ENCODE data around the gene MYO5B. TPM values are rescaled to one million over a fixed set of nuclear protein-coding genes. Genes with fewer than 3 reads are reported as not detected.
A peak's percentile ranks its signal among the peaks of the same experiment; 100 is the strongest.

Gene MYO5B
- total RNA-seq, 1 donor from 2014 or later = 6.7 TPM

DNA sequence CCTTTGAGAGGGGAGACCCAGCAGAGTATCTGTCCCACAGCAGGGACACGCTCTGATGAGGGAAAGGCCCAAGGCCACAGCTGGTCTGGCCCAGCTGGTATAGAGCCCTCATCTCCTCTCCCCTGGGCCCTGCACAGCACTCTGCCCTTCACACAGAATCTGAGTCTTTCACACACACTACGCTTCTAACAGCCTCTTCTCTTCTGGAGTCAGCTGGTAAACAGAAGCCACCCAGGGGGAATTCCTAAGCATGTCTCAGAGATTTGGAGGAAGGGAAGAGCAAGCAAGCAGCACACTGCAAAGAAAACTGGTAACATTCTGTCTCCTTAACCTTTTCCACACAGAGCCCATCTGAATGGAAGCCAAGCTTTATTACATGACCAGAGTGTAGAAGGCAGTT is 260.5 kb downstream of the MYO5B start:
- no peak overlapping the region for H3K4me3 ChIP-seq
- H3K9ac ChIP-seq = no peak overlapping the region
- H3K79me2 ChIP-seq (ENCODE audit: low read depth) = no peaks in the 10 kb centered on the region
- H3F3A ChIP-seq (ENCODE audit: low read depth) = no peaks in the 10 kb centered on the region
- Mint-ChIP-seq H3K36me3 (no peaks in the 10 kb centered on the region), H3K4me1 (peaks cover 24% of the 10 kb centered on the region), H3K4me3 (no peak overlapping the region), H3K9me3 (no peaks in the 10 kb centered on the region), H3K27ac (peak overlapping the region; percentile 14), H3K27me3 (ENCODE audit: insufficient read depth, low read depth) (no peaks in the 10 kb centered on the region)
- H3K9me3 ChIP-seq (ENCODE audit: low read depth) = no peaks in the 10 kb centered on the region
- peak overlapping the region; percentile 19 for H2AFZ ChIP-seq (replicated peaks)
- TF ChIP-seq, protein P1, sequence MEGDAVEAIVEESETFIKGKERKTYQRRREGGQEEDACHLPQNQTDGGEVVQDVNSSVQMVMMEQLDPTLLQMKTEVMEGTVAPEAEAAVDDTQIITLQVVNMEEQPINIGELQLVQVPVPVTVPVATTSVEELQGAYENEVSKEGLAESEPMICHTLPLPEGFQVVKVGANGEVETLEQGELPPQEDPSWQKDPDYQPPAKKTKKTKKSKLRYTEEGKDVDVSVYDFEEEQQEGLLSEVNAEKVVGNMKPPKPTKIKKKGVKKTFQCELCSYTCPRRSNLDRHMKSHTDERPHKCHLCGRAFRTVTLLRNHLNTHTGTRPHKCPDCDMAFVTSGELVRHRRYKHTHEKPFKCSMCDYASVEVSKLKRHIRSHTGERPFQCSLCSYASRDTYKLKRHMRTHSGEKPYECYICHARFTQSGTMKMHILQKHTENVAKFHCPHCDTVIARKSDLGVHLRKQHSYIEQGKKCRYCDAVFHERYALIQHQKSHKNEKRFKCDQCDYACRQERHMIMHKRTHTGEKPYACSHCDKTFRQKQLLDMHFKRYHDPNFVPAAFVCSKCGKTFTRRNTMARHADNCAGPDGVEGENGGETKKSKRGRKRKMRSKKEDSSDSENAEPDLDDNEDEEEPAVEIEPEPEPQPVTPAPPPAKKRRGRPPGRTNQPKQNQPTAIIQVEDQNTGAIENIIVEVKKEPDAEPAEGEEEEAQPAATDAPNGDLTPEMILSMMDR (IDR thresholded peaks at IDR 0.05) = no peak
- TF ChIP-seq EZH2phosphoT487 (IDR thresholded peaks at IDR 0.05) = no peak
- no peak for TF ChIP-seq EZH2 (IDR thresholded peaks at IDR 0.05)
- DNase-seq (ENCODE audit: low spot score) = peak; percentile 62
- no peaks in the 10 kb centered on the region for H3K27me3 ChIP-seq
- peak overlapping the region; percentile 7 for H3K4me2 ChIP-seq
- H4K20me1 ChIP-seq (ENCODE audit: low read depth) = no peaks in the 10 kb centered on the region
- H3K27ac ChIP-seq = no peak overlapping the region
- H3K36me3 ChIP-seq = no peaks in the 10 kb centered on the region
- peaks cover 10% of the 10 kb centered on the region for H3K4me1 ChIP-seq

DNA sequence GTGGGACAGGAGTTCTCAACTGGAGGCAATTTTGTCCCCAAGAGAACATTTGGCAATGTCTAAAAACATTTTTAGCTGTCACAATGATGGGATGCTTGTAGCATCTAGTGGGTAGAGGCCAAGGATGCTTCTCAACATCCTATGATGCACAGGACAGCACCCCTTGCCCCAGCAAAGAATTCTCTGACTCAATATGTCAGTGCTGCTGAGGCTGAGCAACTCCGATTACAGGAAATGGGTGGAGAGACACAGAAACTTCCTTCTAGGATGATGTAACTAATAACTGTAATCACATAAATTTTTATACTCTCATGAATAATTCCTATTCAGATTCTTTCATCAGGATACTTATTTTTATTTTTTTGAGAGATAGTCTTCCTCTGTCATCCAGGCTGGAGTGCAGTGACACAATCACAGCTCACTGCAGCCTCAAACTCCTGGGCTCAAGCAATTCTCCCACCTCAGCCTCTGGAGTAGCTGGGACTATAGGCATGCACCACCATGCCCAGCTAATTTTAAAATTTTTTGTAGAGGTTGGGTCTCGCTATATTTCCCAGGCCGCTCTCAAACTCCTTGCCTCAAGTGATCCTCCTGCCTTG is 261.3 kb downstream of the MYO5B start:
- Histone ChIP-seq H3K27ac (no peak overlapping the region), H3K4me1 (peaks cover 10% of the 10 kb centered on the region), H3K36me3 (no peaks in the 10 kb centered on the region), H3K79me2 (ENCODE audit: low read depth) (no peaks in the 10 kb centered on the region), H4K20me1 (ENCODE audit: low read depth) (no peaks in the 10 kb centered on the region), H3F3A (ENCODE audit: low read depth) (no peaks in the 10 kb centered on the region), H3K27me3 (no peaks in the 10 kb centered on the region), H3K4me3 (no peak overlapping the region), H3K4me2 (no peak overlapping the region), H2AFZ (replicated peaks) (no peak overlapping the region), H3K9me3 (ENCODE audit: low read depth) (no peaks in the 10 kb centered on the region), H3K9ac (no peak overlapping the region)
- Mint-ChIP-seq H3K27ac (no peak overlapping the region), H3K27me3 (ENCODE audit: insufficient read depth, low read depth) (no peaks in the 10 kb centered on the region), H3K36me3 (no peaks in the 10 kb centered on the region), H3K4me3 (no peak overlapping the region), H3K9me3 (no peaks in the 10 kb centered on the region), H3K4me1 (peaks cover 24% of the 10 kb centered on the region)
- no peak for DNase-seq (ENCODE audit: low spot score)
- TF ChIP-seq EZH2 (IDR thresholded peaks at IDR 0.05) (no peak), EZH2phosphoT487 (IDR thresholded peaks at IDR 0.05) (no peak)
- TF ChIP-seq, protein P1 (IDR thresholded peaks at IDR 0.05) = no peak

DNA sequence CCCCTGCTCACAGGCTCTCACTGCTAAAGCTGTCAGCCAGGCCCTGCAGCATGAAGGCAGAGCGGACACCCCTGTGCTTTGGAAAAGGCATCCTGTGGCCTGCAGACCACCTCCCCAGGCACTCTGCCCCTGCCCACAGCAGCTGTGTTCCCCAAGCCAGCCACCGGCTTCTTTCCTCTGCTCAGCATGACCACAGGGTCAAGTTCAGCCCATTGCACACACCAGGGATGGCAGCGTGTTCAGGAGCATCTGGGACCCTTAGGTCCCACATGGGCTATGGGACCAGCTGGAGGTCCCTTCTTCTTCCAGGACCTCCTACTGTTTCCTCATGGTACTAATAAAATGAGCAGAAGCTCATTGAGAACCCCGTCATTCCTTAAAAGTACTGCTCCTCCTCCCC is 263.2 kb downstream of the MYO5B start:
- H4K20me1 ChIP-seq (ENCODE audit: low read depth) = no peaks in the 10 kb centered on the region
- Mint-ChIP-seq H3K4me1 (peaks cover 24% of the 10 kb centered on the region), H3K36me3 (no peaks in the 10 kb centered on the region), H3K4me3 (no peak overlapping the region), H3K9me3 (peaks cover 2% of the 10 kb centered on the region), H3K27me3 (ENCODE audit: insufficient read depth, low read depth) (no peaks in the 10 kb centered on the region), H3K27ac (peak overlapping the region; percentile 62)
- H3F3A ChIP-seq (ENCODE audit: low read depth) = no peaks in the 10 kb centered on the region
- H3K4me3 ChIP-seq = no peak overlapping the region
- no peak overlapping the region for H3K9ac ChIP-seq
- H3K4me1 ChIP-seq = peaks cover 10% of the 10 kb centered on the region
- H3K36me3 ChIP-seq = no peaks in the 10 kb centered on the region
- no peak overlapping the region for H3K27ac ChIP-seq
- TF ChIP-seq, protein P1 (IDR thresholded peaks at IDR 0.05) = no peak
- TF ChIP-seq EZH2phosphoT487 (IDR thresholded peaks at IDR 0.05) = no peak
- no peak for TF ChIP-seq EZH2 (IDR thresholded peaks at IDR 0.05)
- no peaks in the 10 kb centered on the region for H3K9me3 ChIP-seq (ENCODE audit: low read depth)
- DNase-seq (ENCODE audit: low spot score) = no peak
- no peaks in the 10 kb centered on the region for H3K79me2 ChIP-seq (ENCODE audit: low read depth)
- no peaks in the 10 kb centered on the region for H3K27me3 ChIP-seq
- no peak overlapping the region for H2AFZ ChIP-seq (replicated peaks)
- H3K4me2 ChIP-seq = no peak overlapping the region
